AG09309 (cell line): Measurements from ENCODE around the gene TMEM238.

Experiments
- DNase-seq: peaks from one replicate; pipeline ENCODE4 v3.0.0-alpha.2; 2010; ENCODE audit warnings: low read depth
- H3K4me3 ChIP-seq: 2 replicates; pipeline ENCODE4 v1.5.1; 2011; ENCODE audit warnings: mild to moderate bottlenecking, low read depth, low read length, moderate library complexity; ENCODE audit not compliant: control insufficient read depth
- CTCF ChIP-seq: IDR thresholded peaks from 2 replicates; pipeline ENCODE4 v1.5.1; 2011; ENCODE audit warnings: mild to moderate bottlenecking, low read depth, low read length, inconsistent platforms; ENCODE audit not compliant: insufficient read depth, control insufficient read depth; ENCODE audit errors: missing control alignments

The TMEM238 gene

GRCh38 chr19:55400281-55401087, 16.4 kb upstream of the TMEM238 start:
- no peak for DNase-seq
- no peak for TF ChIP-seq CTCF
- H3K4me3 ChIP-seq = no peak overlapping the region

- H3K4me3 ChIP-seq = no peak overlapping the region
- TF ChIP-seq CTCF = no peak
- no peak for DNase-seq
Observed at GRCh38 chr19:55398200-55398925, 14.3 kb upstream of the TMEM238 start.

GRCh38 chr19:55392820-55393761, 9.0 kb upstream of the TMEM238 start:
- no peak overlapping the region for H3K4me3 ChIP-seq
- no peak for TF ChIP-seq CTCF
- DNase-seq = no peak

- no peak overlapping the region for H3K4me3 ChIP-seq
- no peak for TF ChIP-seq CTCF
- DNase-seq = no peak
Observed at GRCh38 chr19:55391702-55392615, 7.9 kb upstream of the TMEM238 start.

GRCh38 chr19:55391191-55391670, 7.1 kb upstream of the TMEM238 start:
- TF ChIP-seq CTCF = no peak
- no peak for DNase-seq
- H3K4me3 ChIP-seq = no peak overlapping the region

- TF ChIP-seq CTCF = no peak
- no peak overlapping the region for H3K4me3 ChIP-seq
- no peak for DNase-seq
Observed at GRCh38 chr19:55390461-55390880, 6.4 kb upstream of the TMEM238 start.
